ENCODE data around the gene ZC3HAV1. TPM values are rescaled to one million over a fixed set of nuclear protein-coding genes. Genes with fewer than 3 reads are reported as not detected.
A peak's percentile ranks its signal among the peaks of the same experiment; 100 is the strongest.

The ZC3HAV1 gene
- 56.8 and 59.8 TPM in 2 replicates for total RNA-seq (2014; rRNA removed; shearing (Covaris generic))
- 23.4 and 24.8 TPM in 2 replicates for polyA plus RNA-seq (2016; fragmentation: Nextera tagmentation; extraction: Ambion mirVana)
- long read RNA-seq, partial matches to known transcripts: 1 of 3 reads
- long read RNA-seq, other reads (novel, unspliced or antisense): 2 of 3 reads

DNA sequence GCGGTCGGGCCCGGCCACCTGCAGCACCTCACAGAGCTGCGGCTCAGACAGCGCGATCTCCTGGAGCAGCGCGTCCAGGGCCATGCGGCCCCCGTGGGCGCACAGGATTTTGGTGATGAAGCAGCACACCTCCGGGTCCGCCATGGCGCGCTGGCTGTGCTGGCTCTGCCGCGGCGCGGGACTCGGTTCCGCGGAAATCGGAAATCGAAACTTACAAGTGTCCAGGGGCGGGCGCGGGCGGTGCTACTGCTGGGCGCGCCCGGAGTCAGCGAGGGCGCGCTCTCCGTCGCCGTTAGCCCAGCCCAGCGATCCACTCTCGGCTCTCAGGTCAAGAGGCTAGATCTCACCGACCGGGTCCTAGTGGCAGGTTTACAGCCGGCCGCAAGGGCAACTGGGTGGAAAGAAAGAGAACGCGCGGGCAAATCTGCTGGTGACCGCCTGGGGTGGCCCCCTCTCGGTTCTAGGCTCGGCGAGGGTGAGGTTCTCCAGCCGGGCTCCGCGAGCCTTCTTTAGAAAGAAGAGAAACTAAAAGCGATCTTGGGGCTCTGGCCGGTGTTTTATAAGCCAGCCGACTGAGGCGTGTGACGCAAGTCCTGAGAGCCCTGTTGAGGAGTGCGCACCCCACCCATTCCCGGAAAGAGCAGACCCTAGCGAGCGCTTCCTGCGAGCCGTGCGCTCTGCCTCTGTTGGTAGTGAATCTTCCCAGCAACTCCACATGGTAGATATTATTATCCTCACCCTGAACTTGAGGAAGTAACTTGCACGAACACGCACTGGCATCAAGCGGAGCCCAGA lies at the start of gene ZC3HAV1:
Gene ZC3HAV1, minus strand, starts transcription at position 533 of the 795 bp plus-strand sequence. Its CDS starts 389 bp downstream, at position 144.
- no peaks in the 10 kb centered on the region; the same call in 2 of the 3 replicates for H3K9me3 Mint-ChIP-seq
- Histone ChIP-seq H3F3A (replicated peaks; ENCODE audit: low read depth) (0 out of 2 replicates have a peak, but pooled peaks cover 5% of the 10 kb centered on the region), H3K4me1 (ENCODE audit: insufficient read depth) (peaks cover 9% of the 10 kb centered on the region), H3K27me3 (ENCODE audit: insufficient read depth) (peaks cover 21% of the 10 kb centered on the region), H4K20me1 (replicated peaks; ENCODE audit: insufficient read depth) (0 out of 2 replicates have a peak, but pooled peaks cover 2% of the 10 kb centered on the region), H3K27ac (ENCODE audit: low read depth) (no peak within 1 kb of the TSS), H3K4me3 (peak within 1 kb of the TSS; percentile 96), H3K4me2 (peak within 1 kb of the TSS; percentile 97), H3K36me3 (ENCODE audit: insufficient read depth) (no peaks in the 10 kb centered on the region), H2AFZ (peak within 1 kb of the TSS; percentile 97), H3K9me2 (ENCODE audit: insufficient read depth) (peaks cover 14% of the 10 kb centered on the region; the same call in 1 of the 2 replicates), H3K79me2 (replicated peaks; ENCODE audit: insufficient read depth) (peaks cover 38% of the 10 kb centered on the region)
- peaks cover 7% of the 10 kb centered on the region; the same call in 1 of the 3 replicates for H3K36me3 Mint-ChIP-seq (ENCODE audit: low read depth)
- H3K4me1 Mint-ChIP-seq: peaks cover 16% of the 10 kb centered on the region
- peak within 1 kb of the TSS; percentile 89 for H3K4me3 Mint-ChIP-seq
- peak; percentile 83 for ATAC-seq
- H3K27ac Mint-ChIP-seq: peak within 1 kb of the TSS; percentile 92
- TF ChIP-seq EZH2 (IDR thresholded peaks at IDR 0.05; ENCODE audit: low read depth, unreplicated experiment): no peak
- TF ChIP-seq, protein P1, sequence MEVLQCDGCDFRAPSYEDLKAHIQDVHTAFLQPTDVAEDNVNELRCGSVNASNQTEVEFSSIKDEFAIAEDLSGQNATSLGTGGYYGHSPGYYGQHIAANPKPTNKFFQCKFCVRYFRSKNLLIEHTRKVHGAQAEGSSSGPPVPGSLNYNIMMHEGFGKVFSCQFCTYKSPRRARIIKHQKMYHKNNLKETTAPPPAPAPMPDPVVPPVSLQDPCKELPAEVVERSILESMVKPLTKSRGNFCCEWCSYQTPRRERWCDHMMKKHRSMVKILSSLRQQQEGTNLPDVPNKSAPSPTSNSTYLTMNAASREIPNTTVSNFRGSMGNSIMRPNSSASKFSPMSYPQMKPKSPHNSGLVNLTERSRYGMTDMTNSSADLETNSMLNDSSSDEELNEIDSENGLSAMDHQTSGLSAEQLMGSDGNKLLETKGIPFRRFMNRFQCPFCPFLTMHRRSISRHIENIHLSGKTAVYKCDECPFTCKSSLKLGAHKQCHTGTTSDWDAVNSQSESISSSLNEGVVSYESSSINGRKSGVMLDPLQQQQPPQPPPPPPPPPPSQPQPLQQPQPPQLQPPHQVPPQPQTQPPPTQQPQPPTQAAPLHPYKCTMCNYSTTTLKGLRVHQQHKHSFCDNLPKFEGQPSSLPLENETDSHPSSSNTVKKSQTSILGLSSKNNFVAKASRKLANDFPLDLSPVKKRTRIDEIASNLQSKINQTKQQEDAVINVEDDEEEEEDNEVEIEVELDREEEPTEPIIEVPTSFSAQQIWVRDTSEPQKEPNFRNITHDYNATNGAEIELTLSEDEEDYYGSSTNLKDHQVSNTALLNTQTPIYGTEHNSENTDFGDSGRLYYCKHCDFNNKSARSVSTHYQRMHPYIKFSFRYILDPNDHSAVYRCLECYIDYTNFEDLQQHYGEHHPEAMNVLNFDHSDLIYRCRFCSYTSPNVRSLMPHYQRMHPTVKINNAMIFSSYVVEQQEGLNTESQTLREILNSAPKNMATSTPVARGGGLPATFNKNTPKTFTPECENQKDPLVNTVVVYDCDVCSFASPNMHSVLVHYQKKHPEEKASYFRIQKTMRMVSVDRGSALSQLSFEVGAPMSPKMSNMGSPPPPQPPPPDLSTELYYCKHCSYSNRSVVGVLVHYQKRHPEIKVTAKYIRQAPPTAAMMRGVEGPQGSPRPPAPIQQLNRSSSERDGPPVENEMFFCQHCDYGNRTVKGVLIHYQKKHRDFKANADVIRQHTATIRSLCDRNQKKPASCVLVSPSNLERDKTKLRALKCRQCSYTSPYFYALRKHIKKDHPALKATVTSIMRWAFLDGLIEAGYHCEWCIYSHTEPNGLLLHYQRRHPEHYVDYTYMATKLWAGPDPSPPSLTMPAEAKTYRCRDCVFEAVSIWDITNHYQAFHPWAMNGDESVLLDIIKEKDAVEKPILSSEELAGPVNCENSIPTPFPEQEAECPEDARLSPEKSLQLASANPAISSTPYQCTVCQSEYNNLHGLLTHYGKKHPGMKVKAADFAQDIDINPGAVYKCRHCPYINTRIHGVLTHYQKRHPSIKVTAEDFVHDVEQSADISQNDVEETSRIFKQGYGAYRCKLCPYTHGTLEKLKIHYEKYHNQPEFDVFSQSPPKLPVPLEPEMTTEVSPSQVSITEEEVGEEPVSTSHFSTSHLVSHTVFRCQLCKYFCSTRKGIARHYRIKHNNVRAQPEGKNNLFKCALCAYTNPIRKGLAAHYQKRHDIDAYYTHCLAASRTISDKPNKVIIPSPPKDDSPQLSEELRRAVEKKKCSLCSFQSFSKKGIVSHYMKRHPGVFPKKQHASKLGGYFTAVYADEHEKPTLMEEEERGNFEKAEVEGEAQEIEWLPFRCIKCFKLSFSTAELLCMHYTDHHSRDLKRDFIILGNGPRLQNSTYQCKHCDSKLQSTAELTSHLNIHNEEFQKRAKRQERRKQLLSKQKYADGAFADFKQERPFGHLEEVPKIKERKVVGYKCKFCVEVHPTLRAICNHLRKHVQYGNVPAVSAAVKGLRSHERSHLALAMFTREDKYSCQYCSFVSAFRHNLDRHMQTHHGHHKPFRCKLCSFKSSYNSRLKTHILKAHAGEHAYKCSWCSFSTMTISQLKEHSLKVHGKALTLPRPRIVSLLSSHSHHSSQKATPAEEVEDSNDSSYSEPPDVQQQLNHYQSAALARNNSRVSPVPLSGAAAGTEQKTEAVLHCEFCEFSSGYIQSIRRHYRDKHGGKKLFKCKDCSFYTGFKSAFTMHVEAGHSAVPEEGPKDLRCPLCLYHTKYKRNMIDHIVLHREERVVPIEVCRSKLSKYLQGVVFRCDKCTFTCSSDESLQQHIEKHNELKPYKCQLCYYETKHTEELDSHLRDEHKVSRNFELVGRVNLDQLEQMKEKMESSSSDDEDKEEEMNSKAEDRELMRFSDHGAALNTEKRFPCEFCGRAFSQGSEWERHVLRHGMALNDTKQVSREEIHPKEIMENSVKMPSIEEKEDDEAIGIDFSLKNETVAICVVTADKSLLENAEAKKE (CRISPR knock-in tag; IDR thresholded peaks at IDR 0.05): peak; percentile 42; the same call in 1 of the 2 replicates
- TF ChIP-seq CREB1 (CRISPR knock-in tag; IDR thresholded peaks at IDR 0.05; ENCODE audit: low read depth): peak; percentile 68; the same call in 1 of the 2 replicates
- peak; percentile 73 for TF ChIP-seq POLR2AphosphoS5 (IDR thresholded peaks at IDR 0.05; ENCODE audit: low read depth)
- TF ChIP-seq STAT1 (IDR thresholded peaks at IDR 0.05; ENCODE audit: unreplicated experiment): no peak
- no peak for TF ChIP-seq NANOG (IDR thresholded peaks at IDR 0.05; ENCODE audit: borderline replicate concordance)
- no peak for TF ChIP-seq ZNF331 (CRISPR knock-in tag; IDR thresholded peaks at IDR 0.05; ENCODE audit: low read depth)
- no peak for TF ChIP-seq ZNF114 (CRISPR knock-in tag; IDR thresholded peaks at IDR 0.05)
- DNase-seq (ENCODE audit: low spot score): peak; percentile 86
- peaks cover 30% of the 10 kb centered on the region for H3K27me3 Mint-ChIP-seq (ENCODE audit: insufficient read depth, low read depth, poor library complexity)
